Upper lobe of left lung (tissue), 6 donors: ENCODE measurements around the gene ITGB1BP1. TPM values are rescaled to one million over a fixed set of nuclear protein-coding genes. Genes with fewer than 3 reads are reported as not detected.

Source experiments
- ATAC-seq, 2 donors: fragments of 200-7000 bp; cut with Tn5 transposase; one replicate each; pipeline ENCODE4 v1.9.1; 2022; ENCODE audit warnings: mild to moderate bottlenecking in 2 of 2, moderate library complexity in 2 of 2; ENCODE audit not compliant: low FRiP score in 2 of 2
- DNase-seq, 2 donors: peaks; one replicate each; pipeline ENCODE4 v3.0.0-alpha.2; 2019 to 2020
- H3K27ac ChIP-seq, 4 donors: fragments of 200-600 bp; sonication (generic); one replicate each; pipeline ENCODE4 v1.5.1; 2016 to 2019
- H3K27me3 ChIP-seq, 4 donors: fragments of 200-600 bp; sonication (generic); one replicate each; pipeline ENCODE4 v1.5.1; 2017 to 2019
- H3K36me3 ChIP-seq, 4 donors: fragments of 200-600 bp; sonication (generic); one replicate each; pipeline ENCODE4 v1.5.1; 2016 to 2019
- H3K4me1 ChIP-seq, 4 donors: fragments of 200-600 bp; sonication (generic); one replicate each; pipeline ENCODE4 v1.5.1; 2018 to 2019
- H3K4me3 ChIP-seq, 4 donors: fragments of 200-600 bp; sonication (generic); one replicate each; pipeline ENCODE4 v1.5.1; 2017 to 2019; ENCODE audit warnings: mild to moderate bottlenecking in 2 of 4, moderate library complexity in 1 of 4
- H3K9me3 ChIP-seq, 4 donors: fragments of 200-600 bp; sonication (generic); one replicate each; pipeline ENCODE4 v1.5.1; 2018 to 2019
- CTCF ChIP-seq, 6 experiments: fragments of 450-650 bp in 4 of 6; fragments of 200-600 bp in 2 of 6; sonication (generic) in 2 of 6; IDR thresholded peaks; one replicate each; pipeline ENCODE4 v1.5.1; 2016 to 2019; ENCODE audit warnings: antibody characterized with exemption in 6 of 6
- EP300 ChIP-seq, 4 donors: sonication (generic); formaldehyde crosslinking; IDR thresholded peaks; one replicate each; pipeline ENCODE4 v1.5.1; 2017; ENCODE audit warnings: antibody characterized with exemption in 4 of 4, control low read depth in 2 of 4
- POLR2A ChIP-seq, 4 donors: fragments of 450-650 bp; IDR thresholded peaks; one replicate each; pipeline ENCODE4 v1.5.1; 2016 to 2017; ENCODE audit warnings: antibody characterized with exemption in 4 of 4, mild to moderate bottlenecking in 2 of 4
- POLR2AphosphoS5 ChIP-seq, 2 donors: sonication (generic); formaldehyde crosslinking; IDR thresholded peaks; one replicate each; pipeline ENCODE4 v1.5.1; 2017; ENCODE audit warnings: antibody characterized with exemption in 2 of 2
- WGBS, 2 donors: methylation state at CpG; one replicate each; pipeline ENCODE4 v1.1.5; 2017 to 2018; 5-methylcytosine and 5-hydroxymethylcytosine counted together
- total RNA-seq, 6 donors: library from RNA; depleted of rRNA in 4 of 6; stranded (reverse); fragments of >200 nt in 4 of 6; gene quantifications; one replicate each; pipeline versions ENCODE4 v1.1.0 to v1.2.1, GENCODE V29; 2016 to 2021
- donor health status: DM: no; HTN: no; CAD: no; lungs with moderate emphysema.
- donor health status: DM: no; HTN: yes; CAD: no; lungs with severe emphysema.

ITGB1BP1 gene
- total RNA-seq, 6 donors from 2014 or later: 25.1 to 87.2 (median 39.1) TPM

- no peaks in the 10 kb centered on the region for H3K27me3 ChIP-seq
- peaks cover 9 to 52% (median 21%) of the 10 kb centered on the region in 4 donors for H3K36me3 ChIP-seq
- DNase-seq (no peak), ATAC-seq (no peak)
- no peak overlapping the region for H3K4me3 ChIP-seq
- H3K4me1 ChIP-seq: peaks cover 0 to 6% (median 1%) of the 10 kb centered on the region in 4 donors
- TF ChIP-seq EP300 (IDR thresholded peaks at IDR 0.05) (no peak), POLR2AphosphoS5 (IDR thresholded peaks at IDR 0.05) (no peak), CTCF (IDR thresholded peaks at IDR 0.05) (no peak), POLR2A (IDR thresholded peaks at IDR 0.05) (no peak)
- no peaks in the 10 kb centered on the region for H3K9me3 ChIP-seq
- 82 to 83% methylated on average over 9 of the region's 9 CpGs for WGBS, 2 donors
- no peak overlapping the region for H3K27ac ChIP-seq
These were observed 14.6 kb downstream of the ITGB1BP1 start for GRCh38 chr2:9408641-9409151.

GRCh38 chr2:9407363-9407811 is 15.9 kb downstream of the ITGB1BP1 start:
- DNase-seq: no peak
- TF ChIP-seq POLR2A (IDR thresholded peaks at IDR 0.05) (no peak), CTCF (IDR thresholded peaks at IDR 0.05) (no peak), POLR2AphosphoS5 (IDR thresholded peaks at IDR 0.05) (no peak), EP300 (IDR thresholded peaks at IDR 0.05) (no peak)
- H3K36me3 ChIP-seq: peaks cover 10 to 60% (median 24%) of the 10 kb centered on the region in 4 donors
- H3K4me3 ChIP-seq: no peak overlapping the region
- H3K27me3 ChIP-seq: no peaks in the 10 kb centered on the region
- 83 to 92% methylated on average over 8 of the region's 8 CpGs for WGBS, 2 donors
- no peak for ATAC-seq
- H3K9me3 ChIP-seq: no peaks in the 10 kb centered on the region
- no peak overlapping the region for H3K27ac ChIP-seq
- peaks cover 0 to 6% (median 1%) of the 10 kb centered on the region in 4 donors for H3K4me1 ChIP-seq

- 70 to 85% methylated on average over 12 to 13 of the region's 13 CpGs for WGBS, 2 donors
- Histone ChIP-seq H3K4me1 (peaks cover 0 to 6% (median 1%) of the 10 kb centered on the region in 4 donors), H3K27ac (no peak overlapping the region), H3K36me3 (peaks cover 6 to 61% (median 25%) of the 10 kb centered on the region in 4 donors), H3K4me3 (no peak overlapping the region), H3K27me3 (no peaks in the 10 kb centered on the region), H3K9me3 (no peaks in the 10 kb centered on the region)
- no peak for ATAC-seq
- no peak for DNase-seq
- no peak for TF ChIP-seq EP300 (IDR thresholded peaks at IDR 0.05)
- TF ChIP-seq POLR2A (IDR thresholded peaks at IDR 0.05): no peak
- TF ChIP-seq CTCF (IDR thresholded peaks at IDR 0.05): no peak
- TF ChIP-seq POLR2AphosphoS5 (IDR thresholded peaks at IDR 0.05): no peak
These were observed 16.6 kb downstream of the ITGB1BP1 start for GRCh38 chr2:9406529-9407362.

- no peak for DNase-seq
- 98 to 100% methylated on average over 2 of the region's 2 CpGs for WGBS, 2 donors
These were observed 17.7 kb downstream of the ITGB1BP1 start for GRCh38 chr2:9405636-9406035.

More at GRCh38 chr2:9405636-9406035, 17.7 kb downstream of the ITGB1BP1 start:
- H3K27ac ChIP-seq: no peak overlapping the region
- H3K9me3 ChIP-seq: no peaks in the 10 kb centered on the region
- no peak for ATAC-seq
- no peak overlapping the region for H3K4me3 ChIP-seq
- peaks cover 0 to 6% (median 1%) of the 10 kb centered on the region in 4 donors for H3K4me1 ChIP-seq
- peaks cover 2 to 60% (median 27%) of the 10 kb centered on the region in 4 donors for H3K36me3 ChIP-seq
- no peaks in the 10 kb centered on the region for H3K27me3 ChIP-seq
- TF ChIP-seq EP300 (IDR thresholded peaks at IDR 0.05) (no peak), POLR2A (IDR thresholded peaks at IDR 0.05) (no peak), POLR2AphosphoS5 (IDR thresholded peaks at IDR 0.05) (no peak), CTCF (IDR thresholded peaks at IDR 0.05) (no peak)
